T-helper 2 cell treated with Interferon-gamma antibody and Interleukin-4, amounts not matched to agents 5 μg/mL and 100 μg/mL, for 36 hours (primary cell): ENCODE data around the gene BEST1.
"Not testable (repeated sequence)": the region's sequence is repeated elsewhere in the genome, so short reads cannot be mapped to it uniquely, and the experiment has no call there.

Experiments
- DNase-seq: peaks from one replicate; pipeline ENCODE4 v3.0.0; 2021; ENCODE audit warnings: low spot score
- H3K27ac Mint-ChIP-seq: one replicate; pipeline ENCODE4 v1.8.0; 2021; ENCODE audit warnings: mild to moderate bottlenecking, mixed read lengths
- H3K27me3 Mint-ChIP-seq: one replicate; pipeline ENCODE4 v1.8.0; 2021; ENCODE audit warnings: low read depth, mixed read lengths
- H3K36me3 Mint-ChIP-seq: one replicate; pipeline ENCODE4 v1.8.0; 2021; ENCODE audit warnings: low read depth, mixed read lengths
- H3K4me1 Mint-ChIP-seq: one replicate; pipeline ENCODE4 v1.8.0; 2021; ENCODE audit warnings: low read depth, mixed read lengths
- H3K4me3 Mint-ChIP-seq: one replicate; pipeline ENCODE4 v1.8.0; 2022; ENCODE audit warnings: mild to moderate bottlenecking, moderate library complexity, mixed read lengths
- H3K9me3 Mint-ChIP-seq: one replicate; pipeline ENCODE4 v1.8.0; 2021; ENCODE audit warnings: mixed read lengths

BEST1 gene

GRCh38 chr11:61959678-61960077, 9.5 kb downstream of the BEST1 start:
- Mint-ChIP-seq H3K27me3 (peaks cover 10% of the 10 kb centered on the region), H3K4me3 (no peak overlapping the region)
- DNase-seq: no peak

GRCh38 chr11:61960532-61960931, 10.4 kb downstream of the BEST1 start:
- H3K4me3 Mint-ChIP-seq: no peak overlapping the region

More at GRCh38 chr11:61959678-61960077, 9.5 kb downstream of the BEST1 start:
- Mint-ChIP-seq H3K36me3 (peaks cover 19% of the 10 kb centered on the region), H3K9me3 (no peaks in the 10 kb centered on the region), H3K4me1 (peaks cover 21% of the 10 kb centered on the region), H3K27ac (no peak overlapping the region)

GRCh38 chr11:61961570-61962212, 11.5 kb downstream of the BEST1 start:
- Mint-ChIP-seq H3K4me1 (peaks cover 30% of the 10 kb centered on the region), H3K27me3 (no peaks in the 10 kb centered on the region), H3K4me3 (no peak overlapping the region), H3K9me3 (no peaks in the 10 kb centered on the region), H3K27ac (no peak overlapping the region), H3K36me3 (peaks cover 36% of the 10 kb centered on the region)
- no peak for DNase-seq

More at GRCh38 chr11:61960532-61960931, 10.4 kb downstream of the BEST1 start:
- no peak overlapping the region for H3K27ac Mint-ChIP-seq
- H3K27me3 Mint-ChIP-seq: peaks cover 6% of the 10 kb centered on the region
- DNase-seq: no peak
- H3K36me3 Mint-ChIP-seq: peaks cover 28% of the 10 kb centered on the region
- H3K4me1 Mint-ChIP-seq: peaks cover 29% of the 10 kb centered on the region
- no peaks in the 10 kb centered on the region for H3K9me3 Mint-ChIP-seq

- no peak overlapping the region for H3K4me3 Mint-ChIP-seq
- DNase-seq: no peak
- peaks cover 36% of the 10 kb centered on the region for H3K36me3 Mint-ChIP-seq
- H3K4me1 Mint-ChIP-seq: peaks cover 30% of the 10 kb centered on the region
- no peaks in the 10 kb centered on the region for H3K9me3 Mint-ChIP-seq
- H3K27me3 Mint-ChIP-seq: no peaks in the 10 kb centered on the region
- no peak overlapping the region for H3K27ac Mint-ChIP-seq
These were observed 12.3 kb downstream of the BEST1 start for GRCh38 chr11:61962213-61963015.

- H3K4me3 Mint-ChIP-seq: no peak overlapping the region
- H3K4me1 Mint-ChIP-seq: peaks cover 30% of the 10 kb centered on the region
- no peaks in the 10 kb centered on the region for H3K9me3 Mint-ChIP-seq
- no peaks in the 10 kb centered on the region for H3K27me3 Mint-ChIP-seq
- H3K36me3 Mint-ChIP-seq: peaks cover 36% of the 10 kb centered on the region
- H3K27ac Mint-ChIP-seq: no peak overlapping the region
- DNase-seq: no peak
These were observed 12.8 kb downstream of the BEST1 start for GRCh38 chr11:61963016-61963281.

- H3K4me3 Mint-ChIP-seq: peak overlapping the region; percentile 50
- H3K9me3 Mint-ChIP-seq: no peaks in the 10 kb centered on the region
- H3K4me1 Mint-ChIP-seq: peaks cover 33% of the 10 kb centered on the region
- H3K36me3 Mint-ChIP-seq: peaks cover 36% of the 10 kb centered on the region
- H3K27ac Mint-ChIP-seq: peak overlapping the region; percentile 59
- no peaks in the 10 kb centered on the region for H3K27me3 Mint-ChIP-seq
- no peak for DNase-seq
These were observed 13.3 kb downstream of the BEST1 start for GRCh38 chr11:61963282-61964057.

GRCh38 chr11:61964058-61964665, 14.0 kb downstream of the BEST1 start:
- peak overlapping the region; percentile 95 for H3K4me3 Mint-ChIP-seq
- peak overlapping the region; percentile 41 for H3K27ac Mint-ChIP-seq
- peaks cover 38% of the 10 kb centered on the region for H3K4me1 Mint-ChIP-seq
- no peaks in the 10 kb centered on the region for H3K27me3 Mint-ChIP-seq
- no peak for DNase-seq
- peaks cover 36% of the 10 kb centered on the region for H3K36me3 Mint-ChIP-seq
- no peaks in the 10 kb centered on the region for H3K9me3 Mint-ChIP-seq

GRCh38 chr11:61964666-61965271, 14.6 kb downstream of the BEST1 start:
- H3K9me3 Mint-ChIP-seq, H3K27me3 Mint-ChIP-seq, DNase-seq, H3K27ac Mint-ChIP-seq: not testable (repeated sequence)
- Mint-ChIP-seq H3K4me3 (peak overlapping the region; percentile 95), H3K4me1 (peaks cover 42% of the 10 kb centered on the region), H3K36me3 (peaks cover 36% of the 10 kb centered on the region)

GRCh38 chr11:61966734-61967115, 16.6 kb downstream of the BEST1 start:
- Mint-ChIP-seq H3K4me1 (peaks cover 55% of the 10 kb centered on the region), H3K27me3 (no peaks in the 10 kb centered on the region), H3K36me3 (peaks cover 36% of the 10 kb centered on the region), H3K9me3 (no peaks in the 10 kb centered on the region), H3K4me3 (peak overlapping the region; percentile 95), H3K27ac (peak overlapping the region; percentile 87)
- DNase-seq: peak; percentile 38

- Mint-ChIP-seq H3K36me3 (peaks cover 36% of the 10 kb centered on the region), H3K9me3 (no peaks in the 10 kb centered on the region), H3K27me3 (no peaks in the 10 kb centered on the region), H3K27ac (peak within 1 kb of the TSS; percentile 95), H3K4me3 (peak within 1 kb of the TSS; percentile 95), H3K4me1 (peaks cover 56% of the 10 kb centered on the region)
- peak; percentile 86 for DNase-seq
These were observed 17.2 kb downstream of the BEST1 start, which contains the start of gene FTH1 for GRCh38 chr11:61967116-61967923. TSS of gene FTH1 (minus strand) at chr11:61967634. CDS start at chr11:61967425, 209 bp downstream.

- Mint-ChIP-seq H3K36me3 (peaks cover 31% of the 10 kb centered on the region), H3K9me3 (no peaks in the 10 kb centered on the region), H3K27me3 (no peaks in the 10 kb centered on the region), H3K4me3 (peak overlapping the region; percentile 88), H3K4me1 (peaks cover 62% of the 10 kb centered on the region), H3K27ac (peak overlapping the region; percentile 95)
- DNase-seq: peak; percentile 43
These were observed 18.0 kb downstream of the BEST1 start for GRCh38 chr11:61967924-61968757.

- H3K36me3 Mint-ChIP-seq: peaks cover 24% of the 10 kb centered on the region
- H3K4me3 Mint-ChIP-seq: peak overlapping the region; percentile 88
- DNase-seq: no peak
- H3K9me3 Mint-ChIP-seq: no peaks in the 10 kb centered on the region
- H3K27ac Mint-ChIP-seq: peak overlapping the region; percentile 61
- peaks cover 56% of the 10 kb centered on the region for H3K4me1 Mint-ChIP-seq
- no peaks in the 10 kb centered on the region for H3K27me3 Mint-ChIP-seq
These were observed 18.7 kb downstream of the BEST1 start for GRCh38 chr11:61968758-61969390.
